Astrocyte of the hippocampus (primary cell): ENCODE results near the gene EEFSEC.

Experiments used
- DNase-seq: peaks from one replicate; pipeline ENCODE4 v3.0.0; 2011; ENCODE audit warnings: low read depth, low spot score

The EEFSEC gene

DNA sequence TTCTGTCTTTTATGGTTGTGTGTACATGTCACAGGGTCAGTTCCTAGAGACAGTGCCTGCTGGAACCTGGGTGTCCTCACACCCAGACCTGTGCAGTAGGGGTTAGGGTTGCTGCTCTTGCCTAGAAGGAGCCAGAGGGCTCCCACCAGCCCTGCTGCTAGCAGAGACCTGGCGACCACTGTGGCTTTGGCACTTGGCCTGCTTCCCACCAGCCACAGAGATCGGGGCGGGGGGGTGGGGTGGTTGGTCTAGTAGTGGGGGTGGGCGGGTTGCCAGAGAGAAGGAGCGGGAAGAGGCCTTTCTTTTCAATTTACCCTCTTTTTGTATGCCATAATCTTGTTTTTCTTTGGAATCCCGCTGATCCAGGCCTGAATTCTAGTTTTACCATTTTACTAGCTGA lies 29.4 kb downstream of the EEFSEC start:
- DNase-seq, result no peak

DNA sequence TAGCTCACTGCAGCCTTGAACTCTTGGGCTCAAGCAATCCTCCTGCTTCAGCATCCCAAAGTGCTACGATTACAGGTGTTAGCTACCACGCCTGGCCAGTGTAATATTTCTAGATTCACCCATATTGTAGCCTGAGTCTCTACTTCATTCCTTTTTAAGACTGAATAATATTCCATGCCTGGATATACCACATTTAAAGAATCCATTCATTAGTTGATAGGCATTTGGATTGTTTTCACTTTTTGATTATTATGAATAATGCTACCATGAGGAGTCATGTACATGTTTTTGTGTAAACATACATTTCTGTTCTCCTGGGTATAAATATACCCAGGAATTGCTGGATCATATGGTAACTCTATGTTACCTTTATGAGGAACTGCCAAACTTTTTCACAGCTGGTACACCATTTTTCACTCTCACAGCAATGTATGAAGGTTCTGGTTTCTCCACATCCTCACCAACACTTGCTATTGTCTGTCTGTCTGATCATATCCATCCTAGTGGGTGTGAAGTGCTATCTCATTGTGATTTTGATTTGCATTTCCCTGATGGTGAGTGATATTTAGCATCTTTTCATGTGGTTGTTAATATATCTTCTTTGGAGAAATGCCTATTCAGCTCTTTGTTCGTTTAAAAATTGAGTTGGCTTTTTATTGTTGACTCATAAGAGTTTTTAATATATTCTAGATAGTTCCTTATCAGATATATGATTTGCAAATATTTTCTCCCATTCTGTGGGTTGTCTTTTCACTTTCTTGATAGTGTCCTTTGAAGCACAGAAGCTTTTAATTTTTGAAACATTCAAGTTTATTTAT lies 32.6 kb downstream of the EEFSEC start:
- no peak for DNase-seq

DNA sequence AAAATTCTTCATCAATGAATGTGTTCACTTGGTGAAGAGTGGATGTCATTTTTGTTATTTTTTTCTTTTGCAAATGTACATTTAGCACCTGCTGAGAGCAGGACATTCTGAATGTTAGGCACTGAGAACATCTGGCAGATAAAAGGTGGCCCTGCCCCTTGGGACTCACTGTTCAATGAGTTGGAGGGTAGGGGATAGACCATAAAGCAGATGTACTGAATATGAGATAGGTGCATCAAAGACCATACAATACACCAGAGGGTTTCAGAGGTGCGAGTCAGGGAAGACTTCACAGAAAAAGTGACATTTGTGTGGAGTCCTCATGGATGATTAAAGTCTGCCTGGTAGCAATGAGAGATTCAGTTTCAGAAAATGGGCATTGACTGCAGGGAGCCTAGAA lies 34.2 kb downstream of the EEFSEC start:
- no peak for DNase-seq

DNA sequence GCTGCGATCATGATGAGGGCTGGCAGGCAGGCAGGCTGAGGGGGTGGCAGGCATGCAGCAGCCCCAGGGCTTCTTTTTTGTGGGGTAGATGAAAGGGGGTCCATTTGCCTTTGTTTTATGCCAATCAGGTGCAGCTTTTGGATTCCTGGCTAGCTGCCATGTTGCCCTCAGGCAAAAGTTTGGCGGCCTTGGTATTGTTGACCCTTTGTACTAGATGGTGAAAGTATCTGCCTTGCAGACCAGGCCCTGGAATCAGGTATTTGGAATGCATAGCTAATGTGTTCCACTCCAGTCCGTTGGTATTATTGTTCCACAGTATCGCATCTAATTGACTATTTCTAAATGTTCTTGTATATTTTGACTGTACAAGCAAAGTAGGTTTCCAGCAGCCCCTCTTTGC lies 35.0 kb downstream of the EEFSEC start:
- DNase-seq, result peak; percentile 60

DNA sequence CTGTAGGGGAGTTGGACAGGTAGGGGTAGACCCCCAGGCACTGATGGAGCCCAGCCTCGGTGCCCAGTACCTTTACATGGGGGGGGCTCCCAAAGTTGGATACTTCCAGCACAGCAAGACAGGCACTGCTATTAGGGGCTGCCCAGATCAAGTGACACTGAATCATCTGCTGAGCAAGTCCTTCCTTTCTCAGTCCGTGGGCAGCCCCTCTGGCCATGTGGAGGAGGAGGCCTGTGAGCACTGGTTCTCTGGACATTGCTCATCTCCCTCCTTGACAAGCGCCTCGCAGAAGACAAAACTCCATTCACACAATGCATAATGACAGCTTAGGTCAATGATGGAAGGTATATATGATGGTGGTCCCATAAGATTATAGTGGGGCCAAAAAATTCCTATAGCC lies 35.7 kb downstream of the EEFSEC start:
- DNase-seq, result no peak

DNA sequence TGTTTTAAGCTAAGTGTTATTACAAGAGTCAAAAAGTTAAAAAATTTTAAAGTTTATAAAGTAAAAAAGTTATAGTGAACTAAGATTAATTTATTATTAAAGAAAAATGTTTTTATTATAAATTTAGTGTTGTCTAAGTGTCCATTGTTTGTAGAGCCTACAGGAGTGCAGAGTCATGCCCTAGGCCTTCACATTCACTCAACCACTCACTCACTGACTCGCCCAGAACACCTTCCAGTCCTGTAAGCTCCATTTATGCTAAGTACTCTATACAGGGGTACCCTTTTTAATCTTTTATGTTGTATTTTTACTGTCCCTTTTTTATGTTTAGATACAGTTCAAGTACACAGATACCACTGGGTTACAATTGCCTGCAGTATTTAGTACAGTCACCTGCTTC lies 37.2 kb downstream of the EEFSEC start:
- DNase-seq, result no peak

DNA sequence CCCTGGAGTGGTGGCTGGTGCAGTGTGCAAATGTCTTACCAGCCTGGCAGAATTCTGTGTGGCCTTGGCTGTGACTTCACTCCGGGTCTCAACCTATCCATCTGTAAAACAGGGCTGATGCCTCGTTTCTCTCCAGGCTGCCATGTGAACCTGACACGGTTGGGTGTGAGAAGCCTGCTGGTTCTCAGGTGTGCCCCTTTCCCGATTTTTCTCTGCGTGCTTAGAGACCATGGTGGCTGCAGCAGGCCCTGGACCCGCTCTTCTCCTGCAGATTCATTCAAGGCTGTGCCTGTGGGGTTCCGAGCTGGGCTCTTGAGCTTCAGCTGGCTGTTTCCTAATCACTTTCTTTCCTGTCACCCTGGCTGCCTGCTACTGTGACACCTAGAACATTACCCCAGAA lies 38.9 kb downstream of the EEFSEC start:
- no peak for DNase-seq

DNA sequence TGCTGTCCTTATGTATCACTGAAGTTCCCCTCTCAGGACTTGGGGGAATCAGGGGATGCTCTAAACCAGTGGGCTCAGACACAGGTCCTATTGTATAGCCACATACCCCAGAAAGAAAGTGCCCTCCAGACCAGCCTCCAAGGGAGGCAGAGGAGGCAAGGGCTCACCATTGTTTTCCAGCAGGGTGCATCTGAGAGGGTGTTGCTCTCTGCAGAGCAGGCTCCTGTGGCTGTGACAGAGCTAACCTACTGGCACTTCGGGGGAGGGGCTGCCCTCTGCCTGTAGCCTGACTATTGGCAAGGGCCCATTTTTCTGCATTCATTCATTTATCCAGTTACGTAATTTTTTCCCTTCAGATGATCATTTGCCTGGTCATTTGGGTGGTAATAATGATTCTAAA lies 39.9 kb downstream of the EEFSEC start:
- DNase-seq, result no peak

DNA sequence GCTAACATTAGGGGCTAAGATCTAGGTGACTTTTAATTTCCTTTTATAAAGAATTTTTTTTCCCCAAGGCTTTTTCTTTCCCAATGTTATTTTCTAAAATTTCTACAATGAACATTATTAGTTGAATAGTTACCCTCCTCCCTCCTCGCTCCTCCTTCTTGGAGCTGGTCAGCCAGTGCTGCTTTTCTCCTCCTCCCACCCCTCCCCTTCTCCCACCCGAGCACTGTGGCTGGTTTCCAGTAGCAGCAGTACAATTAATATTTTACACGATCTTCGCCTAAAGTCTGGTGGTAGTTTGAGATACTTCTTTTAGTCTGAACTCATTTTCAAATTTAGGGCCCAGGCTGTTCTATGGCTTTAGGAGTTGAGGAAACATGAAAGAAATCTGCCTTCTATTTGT lies 41.6 kb downstream of the EEFSEC start:
- DNase-seq, result no peak

DNA sequence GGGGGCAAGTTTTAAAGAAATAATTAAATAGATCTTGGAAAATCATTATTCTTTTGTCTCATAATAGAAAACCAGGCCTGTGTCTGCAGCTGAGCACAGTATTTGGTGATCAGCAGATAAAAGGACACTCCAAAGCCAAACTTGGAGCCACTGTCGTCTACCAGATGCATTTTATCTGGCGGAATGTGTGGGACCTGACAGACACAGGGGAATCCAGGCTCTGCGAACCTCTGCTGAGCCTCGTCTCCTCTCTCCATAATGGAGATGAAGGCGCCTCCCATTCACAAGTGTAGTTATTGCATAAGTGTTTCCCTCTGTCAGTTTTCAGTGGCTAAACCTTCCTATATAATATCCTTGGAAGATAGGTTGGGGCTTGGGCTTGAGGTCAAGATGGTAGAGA lies 42.1 kb downstream of the EEFSEC start:
- no peak for DNase-seq

DNA sequence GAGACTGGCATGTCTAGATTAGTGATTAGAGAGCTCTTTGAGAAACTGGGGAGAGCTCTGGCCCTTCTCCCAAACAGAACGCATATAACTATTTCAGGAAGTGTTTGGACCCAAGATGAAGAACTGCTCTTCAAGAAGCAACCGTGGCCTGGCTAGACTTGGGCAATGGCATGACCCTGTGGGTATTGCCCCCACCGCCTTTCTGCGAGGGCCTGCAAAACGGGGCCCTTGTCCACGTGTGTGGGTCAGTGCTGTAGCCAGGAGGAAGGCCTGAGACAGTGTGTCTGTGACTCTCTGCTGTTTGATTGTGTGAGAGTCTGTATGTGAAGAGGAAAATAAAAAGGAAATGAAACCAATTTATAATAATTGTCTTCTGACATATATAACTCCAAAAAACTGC lies 42.5 kb downstream of the EEFSEC start:
- no peak for DNase-seq

DNA sequence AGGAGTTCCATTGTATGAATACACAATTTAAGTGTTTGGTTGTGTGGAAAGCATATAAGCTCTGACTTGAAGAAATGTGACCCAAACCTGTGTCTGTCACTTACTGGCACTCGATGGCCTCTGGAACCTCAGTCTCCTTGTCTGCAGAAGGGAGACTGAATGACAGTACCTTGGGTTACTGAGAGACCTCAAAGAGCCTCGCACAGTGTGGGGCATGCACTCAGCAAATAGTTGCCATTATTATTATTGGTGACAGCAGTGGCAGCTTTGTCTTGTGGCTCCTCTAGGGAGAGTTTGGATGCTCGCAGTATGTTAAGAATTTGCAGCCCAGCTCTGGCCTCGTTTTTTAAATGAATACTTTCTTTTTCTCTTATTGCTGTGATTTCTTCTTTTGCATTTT lies 43.4 kb downstream of the EEFSEC start:
- DNase-seq, result no peak

DNA sequence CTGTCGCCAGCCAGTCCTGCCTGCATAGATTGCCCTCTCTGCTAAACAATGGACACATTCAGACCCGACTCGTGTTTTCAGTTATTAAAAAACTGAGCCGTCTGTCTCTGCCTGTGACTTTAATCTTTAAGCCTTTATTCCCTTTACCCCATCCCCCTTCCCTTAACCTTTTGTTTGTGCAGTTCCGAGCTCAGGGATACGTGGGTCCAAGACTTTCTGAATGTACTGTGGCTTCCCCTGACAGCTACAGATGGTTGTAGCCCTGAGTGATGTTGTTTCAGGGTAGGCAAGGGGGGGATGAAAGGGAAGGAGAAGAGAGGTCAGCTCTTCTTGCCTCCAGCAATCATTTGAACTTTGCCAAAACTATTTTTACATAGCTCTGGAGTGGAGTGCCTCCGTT lies 44.6 kb downstream of the EEFSEC start:
- no peak for DNase-seq

DNA sequence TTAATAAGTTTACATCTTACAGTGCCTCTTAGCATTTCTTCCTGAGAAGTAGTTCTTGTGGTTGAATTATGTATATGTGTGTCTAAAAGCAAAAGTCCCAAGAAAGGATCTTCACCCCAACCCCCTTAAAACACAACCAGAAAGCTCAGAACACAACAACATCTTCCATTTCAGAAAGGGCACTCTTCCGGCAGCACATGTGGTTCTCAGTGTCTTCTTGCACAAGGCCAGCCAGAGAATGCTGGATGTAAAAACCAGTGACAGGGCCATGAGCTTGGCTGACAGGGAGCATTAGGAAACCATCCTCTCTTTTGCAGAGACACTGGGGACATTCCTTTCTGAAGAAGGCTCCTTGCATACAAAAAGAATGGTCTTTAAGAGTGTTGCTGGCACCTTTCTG lies 45.0 kb downstream of the EEFSEC start:
- DNase-seq, result no peak

DNA sequence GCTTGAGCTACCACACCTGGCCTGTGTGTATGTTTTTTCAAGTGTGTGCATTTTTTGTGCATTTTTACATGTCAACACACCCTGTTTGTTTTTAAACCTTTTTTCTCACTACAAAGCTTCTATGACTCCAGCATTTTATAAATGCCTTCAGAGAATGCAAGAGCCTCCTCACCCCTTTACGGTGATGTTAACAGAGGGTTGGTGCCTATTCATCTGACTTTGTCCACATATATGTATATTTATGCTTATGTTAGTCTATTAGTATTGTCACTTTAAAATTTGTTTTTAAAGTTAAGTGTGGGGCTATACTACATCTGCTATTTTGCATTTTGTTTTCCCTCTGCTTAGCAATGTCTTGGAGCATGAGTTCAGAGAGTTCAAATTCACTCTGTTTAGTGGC lies 45.8 kb downstream of the EEFSEC start:
- no peak for DNase-seq

DNA sequence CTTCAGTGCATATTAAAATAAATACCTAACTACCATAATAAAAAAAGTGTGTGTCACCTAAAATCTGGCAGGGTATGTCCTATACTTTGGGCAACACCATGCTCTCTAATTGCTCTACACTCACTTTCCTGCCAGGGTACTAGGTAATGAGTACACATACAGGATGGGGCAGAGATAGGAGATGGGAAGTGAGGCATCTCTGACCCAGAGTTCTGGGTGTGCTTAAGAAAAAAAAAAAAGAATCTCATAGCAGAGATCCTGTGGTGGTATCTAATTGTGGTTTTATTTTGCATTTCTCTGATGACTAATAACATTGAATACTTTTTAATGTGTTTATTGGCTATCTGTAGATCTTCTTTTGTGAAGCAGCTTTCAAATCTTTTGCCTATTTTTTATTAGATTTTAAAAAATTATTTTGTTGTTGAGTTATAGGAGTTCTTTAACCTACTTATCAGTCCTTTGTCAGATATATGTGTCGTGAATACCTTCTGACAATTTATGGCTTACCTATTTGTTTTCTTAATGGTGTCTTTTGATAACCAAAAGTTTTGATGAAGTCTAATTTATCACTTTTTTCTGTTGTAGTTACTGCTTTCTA lies 48.0 kb downstream of the EEFSEC start:
- DNase-seq, result no peak

DNA sequence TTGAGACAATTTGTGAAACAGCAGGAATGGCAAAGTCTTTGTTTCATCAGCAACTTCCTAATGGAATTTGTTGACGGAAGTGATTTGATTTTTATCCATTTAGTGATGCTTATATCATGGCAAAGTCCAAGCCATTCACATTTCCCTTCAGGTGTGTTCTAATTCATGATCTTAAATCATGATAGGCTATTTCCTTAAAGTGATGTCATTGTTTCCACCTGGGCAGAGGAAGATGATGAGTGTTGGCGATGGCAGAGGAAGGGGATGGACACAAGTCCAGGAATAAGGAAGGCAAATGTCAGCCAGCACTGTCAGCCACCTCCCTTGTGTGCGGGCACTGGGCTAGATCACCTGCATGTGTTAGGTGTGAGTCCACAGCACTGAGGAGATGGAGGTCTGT lies 49.9 kb downstream of the EEFSEC start:
- DNase-seq, result no peak

DNA sequence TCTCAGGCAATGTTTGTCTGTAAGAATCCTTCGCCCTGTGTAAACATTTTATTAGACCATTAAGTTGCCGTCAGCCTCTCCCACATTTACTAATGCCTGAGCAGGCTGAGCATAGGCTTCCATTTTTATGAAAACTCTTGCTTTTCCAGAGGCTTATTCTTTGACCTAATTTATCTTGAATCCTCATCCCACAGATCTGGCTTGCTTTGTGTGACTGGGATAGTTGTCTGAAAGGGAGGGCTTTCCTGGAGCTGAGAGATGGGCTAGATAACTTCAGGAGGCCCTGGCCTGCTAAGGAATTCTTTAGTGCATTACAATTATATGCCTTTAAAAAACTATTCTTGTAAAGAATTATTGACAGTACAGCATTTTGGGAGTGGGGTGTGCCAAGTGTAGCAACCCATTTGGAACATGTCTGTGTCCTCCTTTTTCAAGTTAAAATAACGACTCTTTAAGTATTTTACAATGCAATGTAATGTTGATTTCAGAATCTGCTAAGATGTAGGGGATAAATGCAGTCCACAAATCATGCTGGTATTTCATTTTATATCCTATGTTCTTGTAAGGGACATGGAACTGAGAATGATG lies 52.4 kb downstream of the EEFSEC start:
- no peak for DNase-seq

DNA sequence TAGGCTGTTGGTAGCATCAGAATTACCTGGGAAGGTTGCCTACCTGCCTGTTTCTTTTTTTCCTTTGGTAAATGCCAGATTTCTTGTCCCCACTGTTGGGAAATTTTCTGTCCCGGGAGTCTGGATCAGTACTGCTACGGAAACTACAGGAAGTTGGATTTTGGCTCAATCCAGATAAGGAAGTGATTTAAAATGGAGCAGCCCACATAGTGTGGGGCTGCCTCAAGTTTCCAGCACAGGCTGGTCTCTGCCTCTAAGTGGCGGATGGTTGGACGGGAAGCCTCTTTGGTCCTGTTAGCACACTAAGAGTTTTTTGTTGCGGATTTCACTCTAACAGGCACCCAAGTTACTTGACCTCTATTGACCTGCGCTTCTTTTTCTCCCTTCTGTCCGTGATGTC lies 54.7 kb downstream of the EEFSEC start:
- no peak for DNase-seq

DNA sequence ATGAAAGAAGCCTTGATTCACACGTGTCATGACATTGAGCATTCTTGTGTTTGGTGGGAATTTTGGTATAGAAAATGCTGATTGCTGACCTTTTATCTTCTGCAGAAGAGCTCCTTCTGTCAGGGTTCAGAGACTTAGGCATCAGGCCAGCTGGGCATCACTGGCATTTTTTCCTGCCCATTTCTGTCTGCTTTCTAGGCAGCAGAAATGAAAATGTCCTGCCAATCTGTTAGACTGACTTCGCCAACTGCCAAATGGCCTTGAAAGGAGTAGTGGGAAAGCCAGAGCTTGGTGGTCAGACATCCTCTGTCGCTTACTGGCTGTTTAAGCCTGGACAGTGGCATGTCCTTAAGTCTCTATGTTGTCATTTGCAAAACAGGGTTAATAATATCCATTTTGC lies 57.4 kb downstream of the EEFSEC start:
- no peak for DNase-seq

DNA sequence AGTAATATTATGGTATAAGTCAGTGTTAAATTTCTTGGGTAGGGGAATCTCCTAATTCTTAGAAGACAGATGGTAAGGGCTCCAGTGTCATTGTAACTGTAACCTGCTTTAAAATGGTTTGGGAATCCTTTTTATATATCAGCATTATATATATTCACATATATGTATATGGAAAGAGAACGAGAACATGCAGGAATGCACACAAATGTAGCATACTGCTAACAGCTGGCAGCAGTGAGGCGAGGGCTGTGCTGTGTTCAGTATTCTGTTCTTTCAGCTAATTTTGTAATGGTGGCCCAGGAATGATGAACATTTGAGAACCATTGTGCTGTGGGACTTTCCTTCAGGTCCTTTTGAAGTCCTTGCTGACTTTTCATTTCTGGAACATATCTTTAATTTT lies 60.8 kb downstream of the EEFSEC start:
- no peak for DNase-seq

DNA sequence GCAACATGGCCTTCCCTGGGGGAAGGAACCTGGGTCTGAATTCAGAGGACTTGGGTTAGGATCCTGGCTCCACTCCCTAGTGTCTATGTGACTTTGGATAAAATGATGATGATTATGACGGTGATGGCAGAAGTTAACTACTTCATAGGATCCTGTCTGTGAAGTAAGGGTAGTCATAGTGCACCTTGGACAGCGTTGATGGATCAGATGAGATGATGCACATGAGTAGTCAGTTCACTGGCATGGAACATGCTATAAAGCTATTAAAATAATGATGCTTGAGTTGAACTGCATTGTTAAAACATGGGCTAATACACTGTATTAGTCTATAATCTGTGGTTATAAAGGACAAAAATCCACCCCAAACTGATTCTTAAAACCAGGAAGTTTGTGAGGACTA lies 62.0 kb downstream of the EEFSEC start:
- no peak for DNase-seq

DNA sequence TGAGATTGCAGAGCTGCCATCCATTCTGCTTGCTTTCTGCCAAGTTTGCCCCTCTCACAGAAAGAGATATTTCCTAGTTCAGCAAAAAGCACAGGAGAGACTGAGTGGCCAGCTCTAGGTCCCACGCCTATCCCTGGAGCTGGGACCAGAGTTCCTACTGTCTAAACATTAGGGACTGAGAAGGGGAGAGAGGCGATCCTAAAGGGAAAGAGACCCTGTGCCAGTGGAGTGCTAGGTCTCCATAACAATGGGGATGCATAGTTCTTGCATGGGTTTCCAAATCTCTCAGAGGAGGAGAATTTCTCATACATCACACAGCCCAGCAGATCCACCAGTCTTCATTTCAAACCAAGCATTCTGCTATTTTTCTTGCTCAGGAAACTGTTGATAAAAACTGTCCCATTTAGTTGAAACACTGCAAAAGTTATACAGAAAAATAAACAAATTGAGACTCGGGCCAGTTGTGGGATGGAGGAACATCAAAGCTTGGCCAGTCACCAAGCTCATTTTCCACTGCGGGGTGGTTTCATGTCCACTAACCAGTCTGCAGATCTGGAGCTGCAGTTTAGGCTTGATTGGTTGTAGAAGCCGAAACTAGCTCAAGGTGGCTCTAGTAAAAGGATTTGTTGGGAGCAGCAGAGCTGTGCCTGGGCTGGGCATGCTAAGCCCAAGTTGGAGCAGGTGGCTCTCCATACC lies 62.7 kb downstream of the EEFSEC start:
- DNase-seq, result no peak
